B cell (primary cell): Measurements from ENCODE around the gene CYP3A5. TPM values are rescaled to one million over a fixed set of nuclear protein-coding genes. Genes with fewer than 3 reads are reported as not detected.

Experiments
- ATAC-seq: fragments of 200-7000 bp; cut with Tn5 transposase; one replicate; pipeline ENCODE4 v1.10.0; 2021; ENCODE audit warnings: low read depth, mild to moderate bottlenecking, moderate number of reproducible peaks, moderate library complexity
- CTCF ChIA-PET: fragments of 350-600 bp; sonication (Branson Sonifier 250); formaldehyde crosslinking; loops from one replicate; lab custom pipeline; 2021; ENCODE audit warnings: antibody characterized with exemption, inconsistent platforms; lab: Charles Lee
- POLR2A ChIA-PET: fragments of 350-600 bp; sonication (Branson Sonifier 250); formaldehyde crosslinking; loops from one replicate; lab custom pipeline; 2021; ENCODE audit warnings: antibody characterized with exemption; lab: Charles Lee
- DNase-seq: peaks from one replicate; pipeline ENCODE4 v3.0.0; 2013
- H2AFZ ChIP-seq: 2 replicates; pipeline ENCODE4 v1.6.1; 2012; ENCODE audit warnings: mild to moderate bottlenecking, low read depth, low read length; ENCODE audit not compliant: insufficient read depth, poor library complexity, severe bottlenecking
- H3K27ac ChIP-seq, 2 donors: 1 replicate in 1 of 2; 2 replicates in 1 of 2; pipeline ENCODE4 v1.5.1; 2012 to 2013; ENCODE audit warnings: low read length in 2 of 2, mild to moderate bottlenecking in 2 of 2, moderate library complexity in 1 of 2
- H3K27me3 ChIP-seq, 4 experiments: fragments of 200-600 bp in 1 of 4; sonication (generic) in 1 of 4; replicated peaks in 1 of 4; 1 replicate in 2 of 4; 2 replicates in 2 of 4; pipeline versions ENCODE4 v1.6.1 to v1.7.0; 2013 to 2016; ENCODE audit warnings: low read length in 3 of 4, mild to moderate bottlenecking in 2 of 4, mixed read lengths in 1 of 4, moderate library complexity in 1 of 4; ENCODE audit not compliant: insufficient read depth in 4 of 4, control insufficient read depth in 3 of 4; ENCODE audit errors: control extremely low read depth in 1 of 4
- H3K36me3 ChIP-seq, 2 experiments: replicated peaks in 1 of 2; 1 replicate in 1 of 2; 2 replicates in 1 of 2; pipeline versions ENCODE4 v1.6.1 to v1.7.1; 2013; ENCODE audit warnings: low read length in 1 of 2; ENCODE audit not compliant: insufficient read depth in 2 of 2, control insufficient read depth in 1 of 2; ENCODE audit errors: control extremely low read depth in 1 of 2, extremely low read depth in 1 of 2
- H3K4me1 ChIP-seq, 2 donors: fragments of 200-600 bp in 1 of 2; sonication (generic) in 1 of 2; 1 replicate in 1 of 2; 2 replicates in 1 of 2; pipeline versions ENCODE4 v1.5.1 to v1.6.1; 2013 to 2017; ENCODE audit warnings: low read length in 2 of 2; ENCODE audit not compliant: control insufficient read depth in 2 of 2, insufficient read depth in 2 of 2
- H3K4me2 ChIP-seq: replicated peaks from 2 replicates; pipeline ENCODE3; 2012; ENCODE audit warnings: mild to moderate bottlenecking, low read depth, low read length; ENCODE audit not compliant: poor library complexity, severe bottlenecking
- H3K4me3 ChIP-seq, 5 experiments: fragments of 200-600 bp in 1 of 5; sonication (generic) in 1 of 5; 1 replicate in 3 of 5; 2 replicates in 2 of 5; pipeline versions ENCODE4 v1.5.1 to v1.7.0; 2011 to 2016; ENCODE audit warnings: low read length in 4 of 5, mild to moderate bottlenecking in 4 of 5, low read depth in 2 of 5, control low read depth in 1 of 5, moderate library complexity in 1 of 5; ENCODE audit not compliant: insufficient read depth in 1 of 5; ENCODE audit errors: control extremely low read depth in 1 of 5, extremely low read depth in 1 of 5
- H3K79me2 ChIP-seq: fragments of 200-600 bp; sonication (generic); one replicate; pipeline ENCODE4 v1.6.0; 2016; ENCODE audit warnings: low read length; ENCODE audit not compliant: control insufficient read depth, insufficient read depth
- H3K9ac ChIP-seq: fragments of 200-600 bp; sonication (generic); 2 replicates; pipeline ENCODE4 v1.6.1; 2017; ENCODE audit warnings: mild to moderate bottlenecking, low read length, moderate library complexity
- H3K9me3 ChIP-seq, 3 donors: one replicate each; pipeline versions ENCODE4 v1.6.1 to v1.7.1; 2013; ENCODE audit warnings: low read length in 2 of 3; ENCODE audit not compliant: control insufficient read depth in 2 of 3, insufficient read depth in 1 of 3; ENCODE audit errors: control extremely low read depth in 1 of 3
- H4K20me1 ChIP-seq: 2 replicates; pipeline ENCODE4 v1.6.0; 2012; ENCODE audit warnings: mild to moderate bottlenecking, low read length; ENCODE audit not compliant: insufficient read depth, control insufficient read depth, poor library complexity, severe bottlenecking
- H3K27ac Mint-ChIP-seq: one replicate; pipeline ENCODE4 v1.8.0; 2021; ENCODE audit warnings: mixed read lengths
- H3K27me3 Mint-ChIP-seq: one replicate; pipeline ENCODE4 v1.8.0; 2021; ENCODE audit warnings: mixed read lengths
- H3K4me1 Mint-ChIP-seq: one replicate; pipeline ENCODE4 v1.8.0; 2021; ENCODE audit warnings: mixed read lengths
- H3K4me3 Mint-ChIP-seq: one replicate; pipeline ENCODE4 v1.8.0; 2021; ENCODE audit warnings: mixed read lengths
- H3K9me3 Mint-ChIP-seq: one replicate; pipeline ENCODE4 v1.8.0; 2022; ENCODE audit warnings: mixed read lengths; ENCODE audit not compliant: insufficient read depth
- EZH2 ChIP-seq: IDR thresholded peaks from 2 replicates; pipeline ENCODE4 v1.6.1; 2012; ENCODE audit warnings: borderline replicate concordance, low read depth, mild to moderate bottlenecking, moderate library complexity, low read length; ENCODE audit not compliant: insufficient read depth, poor library complexity, severe bottlenecking
- WGBS: methylation state at CpG from one replicate; pipeline ENCODE4 v1.1.5; 2013; ENCODE audit warnings: missing lambda C conversion rate; ENCODE audit not compliant: insufficient coverage; 5-methylcytosine and 5-hydroxymethylcytosine counted together
- intact Hi-C: fragments of 100-400 bp; cut with micrococcal nuclease; formaldehyde crosslinking; loops from one replicate; pipeline ENCODE4 v1.10.0; 2022
- polyA plus RNA-seq: library from polyadenylated mRNA; depleted of rRNA; stranded (reverse); fragments of >200 nt; gene quantifications from 2 replicates; pipeline ENCODE4 v1.2.3, GENCODE V29; 2012
- total RNA-seq, 2 donors: library from RNA; stranded (reverse); fragments of 120-200 nt in 1 of 2; gene quantifications; 1 replicate in 1 of 2; 2 replicates in 1 of 2; pipeline versions ENCODE4 v1.2.3 to v1.2.4, GENCODE V29; 2013 to 2022
- TF ChIP-seq, protein P1 (sequence below): fragments of 200-600 bp; IDR thresholded peaks from one replicate; pipeline ENCODE4 v1.8.0; 2022; ENCODE audit warnings: antibody characterized with exemption, mild to moderate bottlenecking

Gene CYP3A5
- total and polyA plus RNA-seq, 2 donors (not counting 1 experiment from before 2014, with no cell fraction given) = not detected

DNA sequence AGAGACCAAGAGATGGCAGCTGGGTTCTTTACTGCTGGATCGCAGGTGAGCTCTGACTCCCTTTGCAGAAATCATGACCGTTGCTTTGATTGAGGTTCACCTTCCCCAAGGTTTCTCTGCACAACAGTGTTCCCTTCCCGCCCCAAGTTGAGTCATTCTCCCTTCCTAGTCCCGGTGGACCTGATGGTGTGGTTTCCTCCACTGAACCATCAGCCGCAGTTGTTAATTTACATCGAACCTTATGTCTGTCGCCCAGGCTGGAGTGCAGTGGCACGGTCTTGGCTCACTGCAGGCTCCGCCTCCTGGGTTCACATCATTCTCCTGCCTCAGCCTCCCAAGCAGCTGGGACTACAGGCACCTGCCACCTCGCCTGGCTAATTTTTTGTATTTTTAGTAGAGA is 57.2 kb downstream of the CYP3A5 start:
- intact Hi-C loops = no loop called here
- Histone ChIP-seq H3K27me3 (no peaks in the 10 kb centered on the region), H3K27ac (no peak overlapping the region), H3K9me3 (no peaks in the 10 kb centered on the region), H3K4me2 (no peak overlapping the region), H2AFZ (no peak overlapping the region), H3K79me2 (peaks cover 48% of the 10 kb centered on the region), H4K20me1 (peaks cover 37% of the 10 kb centered on the region), H3K4me3 (no peak overlapping the region), H3K36me3 (peaks cover 3 to 84% of the 10 kb centered on the region in 2 experiments), H3K9ac (no peak overlapping the region), H3K4me1 (peaks cover 5 to 7% of the 10 kb centered on the region in 2 donors)
- Mint-ChIP-seq H3K27ac (no peak overlapping the region), H3K4me1 (peaks cover 16% of the 10 kb centered on the region), H3K9me3 (no peaks in the 10 kb centered on the region), H3K4me3 (no peak overlapping the region), H3K27me3 (no peaks in the 10 kb centered on the region)
- ChIA-PET CTCF (no interaction called here), POLR2A (no interaction called here)
- TF ChIP-seq, protein P1, sequence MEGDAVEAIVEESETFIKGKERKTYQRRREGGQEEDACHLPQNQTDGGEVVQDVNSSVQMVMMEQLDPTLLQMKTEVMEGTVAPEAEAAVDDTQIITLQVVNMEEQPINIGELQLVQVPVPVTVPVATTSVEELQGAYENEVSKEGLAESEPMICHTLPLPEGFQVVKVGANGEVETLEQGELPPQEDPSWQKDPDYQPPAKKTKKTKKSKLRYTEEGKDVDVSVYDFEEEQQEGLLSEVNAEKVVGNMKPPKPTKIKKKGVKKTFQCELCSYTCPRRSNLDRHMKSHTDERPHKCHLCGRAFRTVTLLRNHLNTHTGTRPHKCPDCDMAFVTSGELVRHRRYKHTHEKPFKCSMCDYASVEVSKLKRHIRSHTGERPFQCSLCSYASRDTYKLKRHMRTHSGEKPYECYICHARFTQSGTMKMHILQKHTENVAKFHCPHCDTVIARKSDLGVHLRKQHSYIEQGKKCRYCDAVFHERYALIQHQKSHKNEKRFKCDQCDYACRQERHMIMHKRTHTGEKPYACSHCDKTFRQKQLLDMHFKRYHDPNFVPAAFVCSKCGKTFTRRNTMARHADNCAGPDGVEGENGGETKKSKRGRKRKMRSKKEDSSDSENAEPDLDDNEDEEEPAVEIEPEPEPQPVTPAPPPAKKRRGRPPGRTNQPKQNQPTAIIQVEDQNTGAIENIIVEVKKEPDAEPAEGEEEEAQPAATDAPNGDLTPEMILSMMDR = no peak
- DNase-seq = no peak
- 92% methylated on average over 9 of the region's 10 CpGs for WGBS
- no peak for ATAC-seq

DNA sequence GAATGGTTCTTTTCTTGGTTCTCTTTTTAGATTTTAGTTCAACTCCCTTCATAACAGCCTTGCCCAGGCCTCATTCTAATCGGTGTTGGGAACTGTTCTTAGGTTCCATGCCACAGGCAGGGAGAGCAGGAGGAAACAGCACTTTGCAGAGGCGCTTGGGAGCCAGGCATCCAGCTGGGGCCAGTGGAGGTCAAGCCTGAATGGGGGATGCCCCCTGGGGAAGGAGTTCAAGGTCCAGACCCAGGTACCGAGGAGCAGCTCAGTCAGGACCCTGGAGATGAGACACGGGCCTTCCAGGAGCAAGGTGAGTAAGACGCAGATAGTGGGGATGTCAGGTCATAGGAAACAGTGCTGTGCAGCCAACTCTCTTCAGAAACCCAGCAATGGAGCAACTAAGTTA is 58.5 kb downstream of the CYP3A5 start:
- no peak overlapping the region for H3K9ac ChIP-seq
- intact Hi-C loops = no loop called here
- ChIA-PET CTCF (no interaction called here), POLR2A (interaction anchor here (0.6 kb wide), 1 partner anchor 76 kb away, joined by 7 read pairs; no protein-coding TSS in a partner anchor)
- ATAC-seq (no peak), DNase-seq (no peak)
- H4K20me1 ChIP-seq = peaks cover 34% of the 10 kb centered on the region
- no peaks in the 10 kb centered on the region for H3K9me3 ChIP-seq
- H3K27ac Mint-ChIP-seq = no peak overlapping the region
- peaks cover 61% of the 10 kb centered on the region for H3K79me2 ChIP-seq
- 99% methylated on average over 4 of the region's 5 CpGs for WGBS
- H3K9me3 Mint-ChIP-seq = no peaks in the 10 kb centered on the region
- H3K36me3 ChIP-seq = peaks cover 2 to 72% of the 10 kb centered on the region in 2 experiments
- peaks cover 26% of the 10 kb centered on the region for H3K4me1 Mint-ChIP-seq
- H3K4me3 ChIP-seq = no peak overlapping the region
- TF ChIP-seq, protein P1 = no peak
- TF ChIP-seq EZH2 = no peak
- no peaks in the 10 kb centered on the region for H3K27me3 ChIP-seq
- no peak overlapping the region for H2AFZ ChIP-seq
- H3K4me3 Mint-ChIP-seq = no peak overlapping the region
- H3K4me2 ChIP-seq = no peak overlapping the region
- no peak overlapping the region for H3K27ac ChIP-seq
- no peaks in the 10 kb centered on the region for H3K27me3 Mint-ChIP-seq
- peaks cover 12 to 14% of the 10 kb centered on the region in 2 donors for H3K4me1 ChIP-seq
